Endothelial cell of umbilical vein (primary cell): ENCODE results near the gene NDUFB10. TPM values are rescaled to one million over a fixed set of nuclear protein-coding genes. Genes with fewer than 3 reads are reported as not detected.

ENCODE experiments used
- BruUV-seq: library from RNA; stranded (reverse); fragments of 400-500 nt; replicated peaks from 2 replicates; lab custom pipeline; 2021; lab: Mats Ljungman, UMichigan
- CTCF ChIA-PET: fragments of 300-600, 350-600 bp; sonication (Branson Sonifier 250); formaldehyde crosslinking; loops from one replicate; lab custom pipeline; 2021; ENCODE audit warnings: antibody characterized with exemption, inconsistent platforms; lab: Charles Lee
- POLR2A ChIA-PET: fragments of 300-600, 350-600 bp; sonication (Branson Sonifier 250); formaldehyde crosslinking; loops from one replicate; lab custom pipeline; 2021; ENCODE audit warnings: antibody characterized with exemption, inconsistent platforms; lab: Charles Lee
- DNase-seq: peaks from one replicate; pipeline ENCODE4 v3.0.0-alpha.2; 2011; ENCODE audit warnings: low read depth, low spot score
- FAIRE-seq: peaks from 2 replicates; lab custom pipeline; 2011; peaks lifted over from hg19 to GRCh38; lab: Jason Lieb, UNC
- H2AFZ ChIP-seq: 2 replicates; pipeline ENCODE4 v1.6.0; 2012; ENCODE audit warnings: low read depth, low read length, control low read depth, inconsistent platforms
- H3K27ac ChIP-seq: 2 replicates; pipeline ENCODE4 v1.5.1; 2011; ENCODE audit warnings: low read depth, mild to moderate bottlenecking, control low read depth, low read length, moderate library complexity; ENCODE audit not compliant: insufficient read depth
- H3K27me3 ChIP-seq, 2 experiments: 2 replicates each; pipeline versions ENCODE4 v1.6.0 to v1.6.1; 2011; ENCODE audit warnings: low read length in 2 of 2, mixed read lengths in 1 of 2; ENCODE audit not compliant: control insufficient read depth in 2 of 2, insufficient read depth in 2 of 2
- H3K36me3 ChIP-seq, 2 experiments: 2 replicates in 1 of 2; 3 replicates in 1 of 2; pipeline ENCODE4 v1.5.1; 2011; ENCODE audit warnings: low read length in 2 of 2, mild to moderate bottlenecking in 1 of 2, moderate library complexity in 1 of 2; ENCODE audit not compliant: control insufficient read depth in 2 of 2, insufficient read depth in 2 of 2; ENCODE audit errors: extremely low read depth in 1 of 2
- H3K4me1 ChIP-seq: 3 replicates; pipeline ENCODE4 v1.5.1; 2011; ENCODE audit warnings: mild to moderate bottlenecking, low read length; ENCODE audit not compliant: control insufficient read depth, insufficient read depth; ENCODE audit errors: extremely low read depth
- H3K4me2 ChIP-seq: 2 replicates; pipeline ENCODE4 v1.6.1; 2011; ENCODE audit warnings: low read length, control low read depth, mixed read lengths; ENCODE audit not compliant: insufficient read depth
- H3K4me3 ChIP-seq, 3 experiments: fragments of 200-600 bp in 1 of 3; sonication (generic), shearing (Covaris generic) in 1 of 3; replicated peaks in 1 of 3; 2 replicates each; pipeline ENCODE4 v1.5.1; 2011 to 2016; ENCODE audit warnings: control low read depth in 3 of 3, low read length in 3 of 3, mild to moderate bottlenecking in 2 of 3, inconsistent platforms in 1 of 3, low read depth in 1 of 3, moderate library complexity in 1 of 3; ENCODE audit not compliant: insufficient read depth in 1 of 3
- H3K79me2 ChIP-seq: 2 replicates; pipeline ENCODE4 v1.6.0; 2012; ENCODE audit warnings: low read length, inconsistent platforms; ENCODE audit not compliant: control insufficient read depth, insufficient read depth
- H3K9ac ChIP-seq: replicated peaks from 2 replicates; pipeline ENCODE3; 2011; ENCODE audit warnings: low read length, control low read depth; ENCODE audit not compliant: insufficient read depth; ENCODE audit errors: extremely low read depth
- H3K9me1 ChIP-seq: replicated peaks from 3 replicates; pipeline ENCODE4 v1.6.0; 2011; ENCODE audit warnings: mild to moderate bottlenecking, low read length; ENCODE audit not compliant: control insufficient read depth, insufficient read depth; ENCODE audit errors: extremely low read depth
- H3K9me3 ChIP-seq: replicated peaks from 2 replicates; pipeline ENCODE4 v1.5.1; 2012; ENCODE audit warnings: low read length, inconsistent platforms; ENCODE audit not compliant: control insufficient read depth, insufficient read depth
- H4K20me1 ChIP-seq: replicated peaks from 2 replicates; pipeline ENCODE3; 2011; ENCODE audit warnings: mild to moderate bottlenecking, low read length; ENCODE audit not compliant: control insufficient read depth, insufficient read depth; ENCODE audit errors: extremely low read depth
- CTCF ChIP-seq, 2 donors: IDR thresholded peaks; 1 replicate in 1 of 2; 2 replicates in 1 of 2; pipeline ENCODE4 v1.5.1; 2011; ENCODE audit warnings: low read length in 2 of 2, mild to moderate bottlenecking in 2 of 2, moderate library complexity in 2 of 2, control low read depth in 1 of 2, inconsistent platforms in 1 of 2, low read depth in 1 of 2; ENCODE audit not compliant: insufficient read depth in 1 of 2; ENCODE audit errors: extremely low read depth in 1 of 2
- FOS ChIP-seq: IDR thresholded peaks from 2 replicates; pipeline ENCODE4 v1.6.1; 2011; ENCODE audit warnings: mild to moderate bottlenecking, low read length, moderate library complexity, borderline replicate concordance; ENCODE audit not compliant: insufficient read depth
- MYC ChIP-seq: IDR thresholded peaks from one replicate; pipeline ENCODE4 v1.6.1; 2011; ENCODE audit warnings: mild to moderate bottlenecking, low read depth, low read length
- POLR2AphosphoS5 ChIP-seq: IDR thresholded peaks from 2 replicates; pipeline ENCODE4 v1.6.1; 2012; ENCODE audit warnings: low read depth, mild to moderate bottlenecking, control low read depth, low read length, moderate library complexity; ENCODE audit not compliant: insufficient read depth
- dilution Hi-C: fragments of 300-500 bp; cut with MboI; formaldehyde crosslinking; loops from one replicate; pipeline ENCODE4 v1.15.0; 2019; ENCODE audit warnings: low sequenced_read_pairs; ENCODE audit not compliant: extremely low pct_ligation_motif_present
- intact Hi-C: fragments of 100-400 bp; cut with micrococcal nuclease; formaldehyde crosslinking; loops from one replicate; pipeline ENCODE4 v1.10.0; 2022
- polyA plus RNA-seq, 4 experiments: library from polyadenylated mRNA; depleted of rRNA in 3 of 4; stranded (reverse) in 3 of 4; unstranded in 1 of 4; fragments of >200 nt; gene quantifications; 2 replicates each; pipeline versions ENCODE4 v1.2.1 to v1.2.3, GENCODE V29; 2011 to 2012; ENCODE audit warnings: missing spikeins in 1 of 4
- total RNA-seq: library from RNA; stranded (reverse); gene quantifications from 2 replicates; pipeline ENCODE4 v1.2.3, GENCODE V29; 2021
- TF ChIP-seq, protein P1 (sequence below): IDR thresholded peaks from 2 replicates; pipeline ENCODE4 v1.6.1; 2011; ENCODE audit not compliant: insufficient read depth, insufficient read length

Gene NDUFB10
- total and polyA plus RNA-seq, 2 donors (not counting 3 experiments of a cell fraction or from before 2014, with no cell fraction given), result 124 to 167 TPM

- Histone ChIP-seq H3K4me1 (no peaks in the 10 kb centered on the region), H4K20me1 (no peaks in the 10 kb centered on the region), H3K9ac (no peak overlapping the region), H2AFZ (no peak overlapping the region), H3K4me2 (no peak overlapping the region), H3K9me3 (no peaks in the 10 kb centered on the region), H3K4me3 (no peak overlapping the region), H3K27ac (no peak overlapping the region), H3K36me3 (no peaks in the 10 kb centered on the region), H3K9me1 (no peaks in the 10 kb centered on the region), H3K27me3 (no peaks in the 10 kb centered on the region), H3K79me2 (no peaks in the 10 kb centered on the region)
- no TSS peak for BruUV-seq
- no peak for FAIRE-seq
- intact Hi-C loops, result no loop called here
- CTCF ChIA-PET, result interaction anchor here (0.5 to 0.6 kb wide), 3 partner anchors 21 to 68 kb away, joined by 3 read pairs; no protein-coding TSS in a partner anchor
- TF ChIP-seq FOS (no peak), MYC (no peak)
- TF ChIP-seq, protein P1, sequence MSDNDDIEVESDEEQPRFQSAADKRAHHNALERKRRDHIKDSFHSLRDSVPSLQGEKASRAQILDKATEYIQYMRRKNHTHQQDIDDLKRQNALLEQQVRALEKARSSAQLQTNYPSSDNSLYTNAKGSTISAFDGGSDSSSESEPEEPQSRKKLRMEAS, result no peak
- no peak for DNase-seq
- POLR2A ChIA-PET, result no interaction called here
- dilution Hi-C loops, result no loop called here
Measured at GRCh38 chr16:1932050-1933028, 27.0 kb upstream of the NDUFB10 start.

GRCh38 chr16:1933097-1933661 lies 26.2 kb upstream of the NDUFB10 start:
- POLR2A ChIA-PET, result no interaction called here
- H3K27ac ChIP-seq, result no peak overlapping the region
- no peak overlapping the region for H3K4me3 ChIP-seq
- TF ChIP-seq, protein P1, result no peak
- TF ChIP-seq CTCF (IDR thresholded peaks at IDR 0.05; ENCODE audit: extremely low read depth in 1 of 2, insufficient read depth in 1 of 2, low read depth in 1 of 2, low read length in 2 of 2), result no peak
- no peak for TF ChIP-seq POLR2AphosphoS5
- TF ChIP-seq FOS, result no peak
- no peak for TF ChIP-seq MYC
- no peak overlapping the region for H3K9ac ChIP-seq
- intact Hi-C loops (no loop called here), dilution Hi-C loops (no loop called here)
- H3K9me3 ChIP-seq, result no peaks in the 10 kb centered on the region
- CTCF ChIA-PET, result no interaction called here
- H3K79me2 ChIP-seq, result no peaks in the 10 kb centered on the region
- no peaks in the 10 kb centered on the region for H3K4me1 ChIP-seq
- no peaks in the 10 kb centered on the region for H4K20me1 ChIP-seq
- no peak overlapping the region for H3K4me2 ChIP-seq
- H3K27me3 ChIP-seq, result no peaks in the 10 kb centered on the region
- no TSS peak for BruUV-seq
- no peak for FAIRE-seq
- no peak overlapping the region for H2AFZ ChIP-seq
- no peak for DNase-seq
- H3K36me3 ChIP-seq, result peaks cover 0 to 1% of the 10 kb centered on the region in 2 experiments
- H3K9me1 ChIP-seq, result no peaks in the 10 kb centered on the region
